ENCODE data around the gene TWF2.

DNA sequence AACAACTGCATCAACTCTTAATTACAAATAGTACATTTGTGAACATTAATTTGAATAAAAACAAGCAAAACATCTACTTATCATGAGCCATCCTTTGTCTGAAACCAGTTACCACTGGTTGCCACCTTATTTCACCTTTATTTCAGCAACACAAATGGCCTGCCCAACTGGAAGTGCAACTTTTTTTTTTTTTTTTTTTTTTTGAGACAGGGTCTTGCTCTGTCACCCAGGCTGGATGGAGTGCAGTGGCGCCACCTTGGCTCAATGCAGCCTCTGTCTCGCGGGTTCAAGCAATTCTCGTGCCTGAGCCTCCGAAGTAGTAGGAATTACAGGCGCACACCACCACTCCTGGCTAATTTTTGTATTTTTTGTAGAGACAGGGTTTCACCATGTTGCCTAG is 26.4 kb upstream of the TWF2 start:
- TF ChIP-seq, protein P1, sequence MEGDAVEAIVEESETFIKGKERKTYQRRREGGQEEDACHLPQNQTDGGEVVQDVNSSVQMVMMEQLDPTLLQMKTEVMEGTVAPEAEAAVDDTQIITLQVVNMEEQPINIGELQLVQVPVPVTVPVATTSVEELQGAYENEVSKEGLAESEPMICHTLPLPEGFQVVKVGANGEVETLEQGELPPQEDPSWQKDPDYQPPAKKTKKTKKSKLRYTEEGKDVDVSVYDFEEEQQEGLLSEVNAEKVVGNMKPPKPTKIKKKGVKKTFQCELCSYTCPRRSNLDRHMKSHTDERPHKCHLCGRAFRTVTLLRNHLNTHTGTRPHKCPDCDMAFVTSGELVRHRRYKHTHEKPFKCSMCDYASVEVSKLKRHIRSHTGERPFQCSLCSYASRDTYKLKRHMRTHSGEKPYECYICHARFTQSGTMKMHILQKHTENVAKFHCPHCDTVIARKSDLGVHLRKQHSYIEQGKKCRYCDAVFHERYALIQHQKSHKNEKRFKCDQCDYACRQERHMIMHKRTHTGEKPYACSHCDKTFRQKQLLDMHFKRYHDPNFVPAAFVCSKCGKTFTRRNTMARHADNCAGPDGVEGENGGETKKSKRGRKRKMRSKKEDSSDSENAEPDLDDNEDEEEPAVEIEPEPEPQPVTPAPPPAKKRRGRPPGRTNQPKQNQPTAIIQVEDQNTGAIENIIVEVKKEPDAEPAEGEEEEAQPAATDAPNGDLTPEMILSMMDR (conservative IDR thresholded peaks at IDR 0.05; ENCODE audit: low read depth, low read length), result no peak
- TF ChIP-seq NFE2L2 (IDR thresholded peaks at IDR 0.05; ENCODE audit: low read depth, low read length), result no peak
- TF ChIP-seq SMC3 (IDR thresholded peaks at IDR 0.05; ENCODE audit: low read depth, low read length), result no peak
- no peak for TF ChIP-seq POLR2A (IDR thresholded peaks at IDR 0.05; ENCODE audit: low read depth, low read length)
- TF ChIP-seq RFX5 (IDR thresholded peaks at IDR 0.05; ENCODE audit: low read depth, low read length), result no peak
- TF ChIP-seq MAZ (IDR thresholded peaks at IDR 0.05; ENCODE audit: borderline replicate concordance, low read depth, low read length), result no peak
- TF ChIP-seq MXI1 (IDR thresholded peaks at IDR 0.05; ENCODE audit: borderline replicate concordance, low read depth, low read length), result no peak
- no peak for TF ChIP-seq RAD21 (IDR thresholded peaks at IDR 0.05; ENCODE audit: low read length)
- TF ChIP-seq, protein P2, sequence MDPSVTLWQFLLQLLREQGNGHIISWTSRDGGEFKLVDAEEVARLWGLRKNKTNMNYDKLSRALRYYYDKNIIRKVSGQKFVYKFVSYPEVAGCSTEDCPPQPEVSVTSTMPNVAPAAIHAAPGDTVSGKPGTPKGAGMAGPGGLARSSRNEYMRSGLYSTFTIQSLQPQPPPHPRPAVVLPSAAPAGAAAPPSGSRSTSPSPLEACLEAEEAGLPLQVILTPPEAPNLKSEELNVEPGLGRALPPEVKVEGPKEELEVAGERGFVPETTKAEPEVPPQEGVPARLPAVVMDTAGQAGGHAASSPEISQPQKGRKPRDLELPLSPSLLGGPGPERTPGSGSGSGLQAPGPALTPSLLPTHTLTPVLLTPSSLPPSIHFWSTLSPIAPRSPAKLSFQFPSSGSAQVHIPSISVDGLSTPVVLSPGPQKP (IDR thresholded peaks at IDR 0.05; ENCODE audit: borderline replicate concordance, low read depth, low read length), result no peak
- TF ChIP-seq CHD1 (IDR thresholded peaks at IDR 0.05; ENCODE audit: low read depth, low read length), result no peak
- TF ChIP-seq, protein P3, sequence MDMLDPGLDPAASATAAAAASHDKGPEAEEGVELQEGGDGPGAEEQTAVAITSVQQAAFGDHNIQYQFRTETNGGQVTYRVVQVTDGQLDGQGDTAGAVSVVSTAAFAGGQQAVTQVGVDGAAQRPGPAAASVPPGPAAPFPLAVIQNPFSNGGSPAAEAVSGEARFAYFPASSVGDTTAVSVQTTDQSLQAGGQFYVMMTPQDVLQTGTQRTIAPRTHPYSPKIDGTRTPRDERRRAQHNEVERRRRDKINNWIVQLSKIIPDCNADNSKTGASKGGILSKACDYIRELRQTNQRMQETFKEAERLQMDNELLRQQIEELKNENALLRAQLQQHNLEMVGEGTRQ (IDR thresholded peaks at IDR 0.05; ENCODE audit: low read depth, low read length), result no peak
- TF ChIP-seq FOS (IDR thresholded peaks at IDR 0.05; ENCODE audit: low read depth, low read length), result no peak
- TF ChIP-seq BHLHE40 (IDR thresholded peaks at IDR 0.05; ENCODE audit: low read depth, low read length), result no peak
- TF ChIP-seq MAFK (IDR thresholded peaks at IDR 0.05; ENCODE audit: low read depth, low read length), result no peak
